K562 (cell line): ENCODE data around the gene WDR76. TPM values are rescaled to one million over a fixed set of nuclear protein-coding genes. Genes with fewer than 3 reads are reported as not detected.

Source experiments
- DACH1 ChIP-seq: fragments of 450-650 bp; IDR thresholded peaks from 2 replicates; pipeline ENCODE4 v1.6.1; 2018; ENCODE audit not compliant: partially characterized antibody
- JUN ChIP-seq, 2 experiments: sonication (generic) in 1 of 2; formaldehyde crosslinking in 1 of 2; IDR thresholded peaks; 2 replicates each; pipeline versions ENCODE4 v1.6.1 to v1.8.0; 2012 to 2022; ENCODE audit warnings: borderline replicate concordance in 2 of 2, mild to moderate bottlenecking in 2 of 2, improper control_type of control experiment in 1 of 2, low read depth in 1 of 2, low read length in 1 of 2, missing genetic modification reagents in 1 of 2
- OTX1 ChIP-seq: fragments of 450-650 bp; formaldehyde crosslinking; IDR thresholded peaks from 2 replicates; pipeline ENCODE4 v1.4.0; 2022; ENCODE audit warnings: mild to moderate bottlenecking
- RFX1 ChIP-seq: fragments of 450-650 bp; IDR thresholded peaks from 2 replicates; pipeline ENCODE4 v1.6.1; 2016; ENCODE audit warnings: mild to moderate bottlenecking, moderate library complexity
- SIN3A ChIP-seq, 2 experiments: fragments of 150-350 bp in 1 of 2; IDR thresholded peaks; 2 replicates each; pipeline ENCODE4 v1.6.1; 2011 to 2016; ENCODE audit warnings: borderline replicate concordance in 2 of 2, low read depth in 2 of 2, low read length in 2 of 2, mild to moderate bottlenecking in 2 of 2, moderate library complexity in 2 of 2; ENCODE audit not compliant: control insufficient read depth in 1 of 2
- TEAD1 ChIP-seq, 2 experiments: fragments of 450-650 bp in 1 of 2; sonication (generic) in 1 of 2; formaldehyde crosslinking; IDR thresholded peaks; 2 replicates each; pipeline versions ENCODE4 v1.4.0 to v1.8.0; 2020 to 2022; ENCODE audit warnings: mild to moderate bottlenecking in 2 of 2, missing genetic modification reagents in 1 of 2
- ZBTB49 ChIP-seq: sonication (generic); formaldehyde crosslinking; IDR thresholded peaks from 2 replicates; pipeline ENCODE4 v1.8.0; 2022; ENCODE audit warnings: missing genetic modification reagents, mild to moderate bottlenecking, borderline replicate concordance
- ZNF407 ChIP-seq: fragments of 450-650 bp; IDR thresholded peaks from 2 replicates; pipeline ENCODE4 v1.6.1; 2016; ENCODE audit warnings: low read depth
- ZNF57 ChIP-seq: fragments of 450-650 bp; formaldehyde crosslinking; IDR thresholded peaks from 2 replicates; pipeline ENCODE4 v1.4.0; 2020; ENCODE audit warnings: mild to moderate bottlenecking, moderate library complexity
- ZNF696 ChIP-seq: fragments of 250-450 bp; sonication (Bioruptor Pico); conservative IDR thresholded peaks from 2 replicates; pipeline ENCODE4 v1.4.0; 2020; ENCODE audit warnings: mild to moderate bottlenecking, moderate library complexity
- ZNF699 ChIP-seq: fragments of 250-450 bp; sonication (Bioruptor Pico); IDR thresholded peaks from 2 replicates; pipeline ENCODE4 v1.8.0; 2021; ENCODE audit warnings: mild to moderate bottlenecking, moderate library complexity; ENCODE audit not compliant: insufficient replicate concordance
- ZNF740 ChIP-seq, 3 experiments: fragments of 200-800 bp in 1 of 3; sonication (Bioruptor generic) in 1 of 3; sonication (generic) in 1 of 3; formaldehyde crosslinking in 1 of 3; IDR thresholded peaks; 2 replicates each; pipeline versions ENCODE4 v1.6.1 to v1.8.0; 2016 to 2022; ENCODE audit warnings: mild to moderate bottlenecking in 2 of 3, missing compliant biosample characterization in 2 of 3, missing genetic modification characterization in 2 of 3, missing genetic modification reagents in 1 of 3
- polyA plus RNA-seq, 8 experiments: library from polyadenylated mRNA; depleted of rRNA in 4 of 8; stranded (reverse) in 5 of 8; unstranded in 3 of 8; fragments of >200 nt; fragmentation: Nextera tagmentation in 2 of 8; fragmentation: Illumina TruSeq in 1 of 8; extraction: Ambion mirVana in 2 of 8; extraction: Trizol in 1 of 8; gene quantifications; 2 replicates each; pipeline versions ENCODE4 v1.2.1 to v1.2.3, GENCODE V29; 2011 to 2014; ENCODE audit warnings: inconsistent platforms in 1 of 8, missing spikeins in 1 of 8
- total RNA-seq, 7 experiments: library from RNA; depleted of rRNA in 6 of 7; stranded (reverse); fragments of >200 nt in 6 of 7; fragmentation: Illumina TruSeq in 2 of 7; extraction: Trizol in 2 of 7; gene quantifications; 2 replicates each; pipeline versions ENCODE4 v1.2.1 to v1.2.3, GENCODE V29; 2011 to 2021; ENCODE audit warnings: low replicate concordance in 1 of 7

Gene WDR76
- total and polyA plus RNA-seq, 9 of the 15 experiments (the other 6 are each of a cell fraction or from before 2014, with no cell fraction given): 9.8 to 69.5 (median 44.4) TPM

GRCh38 chr15:43824302-43825246, 2.2 kb upstream of the WDR76 start, which contains the start of gene MFAP1 (continued):
- TF ChIP-seq ZNF740 (CRISPR knock-in tag; IDR thresholded peaks at IDR 0.05) (no peak), ZNF740 (tag; IDR thresholded peaks at IDR 0.05) (no peak), TEAD1 (CRISPR knock-in tag; IDR thresholded peaks at IDR 0.05) (peak in 1 of 2 experiments; percentile 77; a peak in 1 of 4 replicates), SIN3A (IDR thresholded peaks at IDR 0.05; ENCODE audit: borderline replicate concordance in 2 of 2, control insufficient read depth in 1 of 2, low read depth in 2 of 2, low read length in 2 of 2) (peak; percentile 8 to 96; a peak in 1 of 4 replicates), RFX1 (no peak), ZNF696 (CRISPR knock-in tag) (no peak), JUN (IDR thresholded peaks at IDR 0.05; ENCODE audit: borderline replicate concordance, low read depth, low read length) (no peak), JUN (CRISPR knock-in tag; IDR thresholded peaks at IDR 0.05; ENCODE audit: borderline replicate concordance) (no peak), DACH1 (peak; percentile 77), ZNF57 (CRISPR knock-in tag) (no peak), ZNF407 (0 out of 2 replicates have a peak, but pooled peaks have one; percentile 5), ZNF699 (no peak), OTX1 (no peak), ZBTB49 (no peak)
